Muscle of leg (tissue), 11 donors: ENCODE results near the gene CHST11. TPM values are rescaled to one million over a fixed set of nuclear protein-coding genes. Genes with fewer than 3 reads are reported as not detected.

Experiments
- DNase-seq: peaks from one replicate; pipeline ENCODE4 v3.0.0; 2013
- H3K27ac ChIP-seq: one replicate; pipeline ENCODE4 v1.5.1; 2013; ENCODE audit warnings: mild to moderate bottlenecking, low read length, control low read depth
- H3K27me3 ChIP-seq: one replicate; pipeline ENCODE4 v1.6.1; 2013; ENCODE audit warnings: low read length; ENCODE audit not compliant: control insufficient read depth, insufficient read depth
- H3K36me3 ChIP-seq: one replicate; pipeline ENCODE4 v1.6.1; 2013; ENCODE audit warnings: low read length; ENCODE audit not compliant: control insufficient read depth, insufficient read depth
- H3K4me1 ChIP-seq: one replicate; pipeline ENCODE4 v1.6.1; 2013; ENCODE audit warnings: low read length; ENCODE audit not compliant: control insufficient read depth, insufficient read depth
- H3K4me3 ChIP-seq: one replicate; pipeline ENCODE4 v1.5.1; 2013; ENCODE audit warnings: low read length, control low read depth
- H3K9me3 ChIP-seq: replicated peaks from 2 replicates; pipeline ENCODE4 v1.6.1; 2013; ENCODE audit warnings: low read depth, low read length; ENCODE audit not compliant: control insufficient read depth
- WGBS: methylation state at CpG from one replicate; pipeline ENCODE4 v1.1.5; 2013; ENCODE audit warnings: missing lambda C conversion rate; ENCODE audit not compliant: insufficient coverage; 5-methylcytosine and 5-hydroxymethylcytosine counted together
- polyA plus RNA-seq, 8 donors: library from polyadenylated mRNA; unstranded; fragments of 120-200 nt; gene quantifications; one replicate each; pipeline versions ENCODE4 v1.2.1 to v1.2.3, GENCODE V29; 2013; ENCODE audit warnings: inconsistent platforms in 1 of 8, low replicate concordance in 1 of 8; ENCODE audit not compliant: insufficient read length in 8 of 8, insufficient read depth in 1 of 8
- total RNA-seq: library from RNA; stranded (reverse); fragments of 120-200 nt; gene quantifications from one replicate; pipeline ENCODE4 v1.2.4, GENCODE V29; 2013

The CHST11 gene
- total and polyA plus RNA-seq, 9 donors = 1.1 to 3.9 (median 2.3) TPM

DNA sequence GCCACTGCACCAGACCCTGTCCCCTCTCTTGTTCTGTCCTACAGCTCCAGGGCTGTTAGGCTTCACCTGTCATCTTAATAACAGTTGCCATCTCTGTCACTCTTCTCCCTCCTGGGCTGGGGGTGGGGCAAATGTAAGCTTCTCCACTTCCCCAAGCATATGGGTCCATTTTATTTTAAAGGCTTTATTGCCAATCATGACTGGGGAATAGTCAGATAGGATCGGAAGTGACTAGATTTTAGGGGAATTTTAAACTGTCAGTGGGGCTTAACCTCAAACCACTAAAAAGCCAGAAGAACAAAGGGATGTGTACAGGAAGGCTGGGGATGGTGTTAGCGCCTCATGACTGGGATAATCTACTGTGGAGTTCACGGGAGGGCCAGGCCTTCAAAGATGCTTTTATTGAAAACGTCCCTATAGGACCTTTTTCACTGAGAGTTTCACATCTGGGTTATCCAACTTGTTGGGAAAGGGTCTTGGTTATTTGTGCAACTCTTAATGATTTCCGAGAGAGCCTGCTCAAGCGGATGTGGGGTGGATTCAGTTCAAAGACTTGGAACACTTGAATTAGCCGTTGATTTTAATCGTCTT is 41.6 kb downstream of the CHST11 start:
- Histone ChIP-seq H3K9me3 (no peaks in the 10 kb centered on the region), H3K4me3 (no peak overlapping the region), H3K27me3 (no peaks in the 10 kb centered on the region), H3K27ac (no peak overlapping the region), H3K4me1 (peaks cover 6% of the 10 kb centered on the region), H3K36me3 (no peaks in the 10 kb centered on the region)
- DNase-seq = no peak
- WGBS = 72% methylated on average over 5 of the region's 8 CpGs

GRCh38 chr12:104499668-104500332 is 43.1 kb downstream of the CHST11 start:
- WGBS = no CpG with 5 or more reads among the region's 4 CpGs
- H3K4me1 ChIP-seq = peaks cover 2% of the 10 kb centered on the region
- H3K27me3 ChIP-seq = no peaks in the 10 kb centered on the region
- no peak for DNase-seq
- H3K4me3 ChIP-seq = no peak overlapping the region
- H3K9me3 ChIP-seq = no peaks in the 10 kb centered on the region
- H3K36me3 ChIP-seq = no peaks in the 10 kb centered on the region
- no peak overlapping the region for H3K27ac ChIP-seq

- H3K27me3 ChIP-seq = no peaks in the 10 kb centered on the region
- WGBS = no CpG with 5 or more reads among the region's 1 CpG
- no peaks in the 10 kb centered on the region for H3K9me3 ChIP-seq
- no peak for DNase-seq
- no peak overlapping the region for H3K27ac ChIP-seq
- H3K4me1 ChIP-seq = peaks cover 2% of the 10 kb centered on the region
- no peak overlapping the region for H3K4me3 ChIP-seq
- no peaks in the 10 kb centered on the region for H3K36me3 ChIP-seq
Observed at GRCh38 chr12:104501115-104501514, 44.4 kb downstream of the CHST11 start.

DNA sequence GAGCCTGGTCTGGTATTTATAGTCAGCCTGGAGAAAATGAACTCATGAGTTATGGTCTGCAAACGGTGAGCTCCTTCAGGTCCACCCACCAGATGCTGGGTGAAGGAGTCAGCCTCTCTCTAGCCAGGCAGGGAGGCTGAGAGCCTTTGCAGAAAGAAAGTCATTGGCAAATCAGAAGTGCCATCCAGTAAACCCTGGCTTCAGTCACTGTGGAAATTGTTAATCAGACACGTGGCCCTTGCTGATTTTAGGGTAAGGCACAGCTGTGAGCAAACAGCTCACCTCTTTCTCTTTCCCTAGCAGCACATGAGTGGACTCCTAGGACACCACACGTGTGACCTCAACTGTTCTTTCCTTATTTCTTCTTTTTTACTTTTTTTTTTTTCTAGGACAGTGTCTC is 44.9 kb downstream of the CHST11 start:
- DNase-seq = no peak
- Histone ChIP-seq H3K4me3 (no peak overlapping the region), H3K27me3 (peaks cover under 1% of the 10 kb centered on the region), H3K9me3 (no peaks in the 10 kb centered on the region), H3K4me1 (peaks cover 7% of the 10 kb centered on the region), H3K27ac (no peak overlapping the region), H3K36me3 (no peaks in the 10 kb centered on the region)
- WGBS = 74% methylated on average over 3 of the region's 3 CpGs

- DNase-seq = no peak
- Histone ChIP-seq H3K9me3 (no peaks in the 10 kb centered on the region), H3K4me1 (peaks cover 10% of the 10 kb centered on the region), H3K4me3 (no peak overlapping the region), H3K27me3 (peaks cover 4% of the 10 kb centered on the region), H3K36me3 (no peaks in the 10 kb centered on the region), H3K27ac (no peak overlapping the region)
- 40% methylated on average over 1 of the region's 5 CpGs for WGBS
Observed at GRCh38 chr12:104502217-104502616, 45.5 kb downstream of the CHST11 start.

DNA sequence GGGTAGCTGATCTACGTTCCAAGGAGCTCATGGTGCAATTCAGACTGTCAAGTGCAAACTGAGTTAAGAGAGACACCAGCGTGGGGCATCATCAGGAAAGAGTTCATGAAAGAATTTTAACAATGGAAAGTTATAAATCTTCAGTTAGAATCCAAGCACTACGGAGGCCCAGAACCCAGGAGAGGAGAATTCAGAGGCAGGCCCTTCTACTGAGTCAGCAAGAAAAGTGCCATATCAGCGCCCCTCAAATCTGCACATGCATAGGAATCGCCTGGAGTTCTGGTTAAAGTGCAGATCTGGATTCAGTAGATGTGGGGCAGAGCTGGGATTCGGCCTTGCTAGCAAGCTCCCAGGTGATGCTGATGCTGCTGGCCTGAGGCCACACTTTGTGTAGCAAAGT is 45.9 kb downstream of the CHST11 start:
- Histone ChIP-seq H3K4me3 (no peak overlapping the region), H3K27me3 (peaks cover 4% of the 10 kb centered on the region), H3K4me1 (peaks cover 11% of the 10 kb centered on the region), H3K27ac (no peak overlapping the region), H3K9me3 (no peaks in the 10 kb centered on the region), H3K36me3 (no peaks in the 10 kb centered on the region)
- 68% methylated on average over 5 of the region's 6 CpGs for WGBS
- no peak for DNase-seq

DNA sequence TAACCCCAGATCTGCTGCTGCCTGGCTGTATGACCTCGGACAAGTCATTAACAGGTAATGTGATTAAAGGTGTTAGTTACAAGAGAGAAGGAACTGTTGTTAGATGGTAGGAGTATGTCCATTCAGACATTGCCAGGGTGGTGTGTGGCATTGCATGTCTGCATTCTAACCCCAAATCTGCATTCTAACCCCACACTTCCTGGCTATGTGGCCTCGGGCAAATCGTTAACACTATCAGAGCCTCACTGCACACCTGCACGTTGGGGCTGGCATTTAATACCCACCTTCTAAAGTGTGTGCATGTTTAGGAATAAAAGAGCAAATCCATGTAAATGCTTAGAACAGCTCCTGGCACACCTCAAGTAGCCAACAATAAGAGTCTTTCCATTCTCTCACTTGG is 46.4 kb downstream of the CHST11 start:
- H3K27ac ChIP-seq = no peak overlapping the region
- no CpG with 5 or more reads among the region's 4 CpGs for WGBS
- H3K27me3 ChIP-seq = peaks cover 4% of the 10 kb centered on the region
- no peak overlapping the region for H3K4me3 ChIP-seq
- no peaks in the 10 kb centered on the region for H3K36me3 ChIP-seq
- H3K9me3 ChIP-seq = no peaks in the 10 kb centered on the region
- H3K4me1 ChIP-seq = peaks cover 11% of the 10 kb centered on the region
- DNase-seq = no peak

DNA sequence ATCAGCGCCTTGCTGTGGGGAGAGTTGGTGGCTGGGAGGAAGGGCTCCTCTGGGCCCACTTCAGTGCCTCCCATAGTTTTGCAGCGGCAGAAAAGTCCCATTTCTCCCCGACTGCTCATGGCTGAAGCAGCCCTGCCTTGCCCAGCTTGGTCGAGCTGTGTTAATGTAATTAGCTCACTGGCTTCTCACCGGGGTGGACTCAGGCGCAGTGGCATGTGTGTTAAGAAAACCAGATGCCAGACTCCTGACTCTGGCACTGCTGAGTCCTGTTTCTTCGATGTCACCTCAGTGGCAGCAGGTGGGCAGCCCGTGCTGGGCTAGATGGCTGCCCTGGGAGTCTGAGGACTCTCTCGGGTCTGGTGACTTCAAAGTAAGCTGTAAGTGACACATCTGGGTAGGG is 47.4 kb downstream of the CHST11 start:
- H3K36me3 ChIP-seq = no peaks in the 10 kb centered on the region
- H3K9me3 ChIP-seq = no peaks in the 10 kb centered on the region
- H3K4me1 ChIP-seq = peaks cover 11% of the 10 kb centered on the region
- H3K4me3 ChIP-seq = no peak overlapping the region
- DNase-seq = no peak
- 54% methylated on average over 8 of the region's 9 CpGs for WGBS
- H3K27me3 ChIP-seq = peaks cover 4% of the 10 kb centered on the region
- H3K27ac ChIP-seq = no peak overlapping the region

GRCh38 chr12:104505095-104505818 is 48.5 kb downstream of the CHST11 start:
- Histone ChIP-seq H3K9me3 (no peaks in the 10 kb centered on the region), H3K27me3 (peaks cover 4% of the 10 kb centered on the region), H3K4me1 (peaks cover 11% of the 10 kb centered on the region), H3K4me3 (no peak overlapping the region), H3K27ac (no peak overlapping the region), H3K36me3 (no peaks in the 10 kb centered on the region)
- no peak for DNase-seq
- WGBS = no CpG with 5 or more reads among the region's 7 CpGs

DNA sequence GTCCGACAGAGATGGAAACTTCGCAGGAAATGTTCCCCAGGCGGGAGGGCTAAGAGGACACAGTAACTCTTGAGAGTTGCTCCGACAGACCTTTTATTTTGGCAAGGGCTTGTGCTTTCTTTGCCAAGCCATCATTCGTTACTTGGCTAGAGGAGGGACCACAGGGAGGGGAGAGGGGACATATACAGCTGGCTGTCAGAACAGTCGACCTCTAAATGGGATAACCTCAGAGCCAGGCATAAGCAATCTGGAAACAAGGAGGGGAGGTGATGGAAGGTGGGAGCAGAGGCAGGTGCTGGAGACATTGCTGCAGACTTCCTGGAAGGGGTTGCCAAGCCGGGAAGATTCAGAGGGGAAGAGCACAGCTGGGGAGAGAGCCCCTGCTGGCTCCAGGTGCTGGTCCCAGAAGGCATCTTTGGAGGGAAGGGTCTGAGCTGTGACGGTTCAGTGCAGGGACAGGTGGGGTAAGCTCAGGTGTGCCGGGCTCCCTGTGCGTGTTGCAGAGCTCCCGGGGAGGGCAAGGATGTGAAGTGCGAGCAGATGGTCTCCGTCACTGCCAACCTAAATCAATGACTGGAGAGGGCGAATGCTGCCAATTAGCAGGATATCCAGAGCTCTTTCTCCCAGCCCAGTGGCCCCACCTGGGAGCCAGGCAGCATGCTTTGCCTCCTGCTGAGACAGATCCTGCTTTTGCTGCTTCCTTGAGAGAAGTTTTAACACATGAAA is 50.1 kb downstream of the CHST11 start:
- no peaks in the 10 kb centered on the region for H3K9me3 ChIP-seq
- no peaks in the 10 kb centered on the region for H3K36me3 ChIP-seq
- DNase-seq = peak; percentile 52
- peaks cover 4% of the 10 kb centered on the region for H3K27me3 ChIP-seq
- WGBS = 23% methylated on average over 14 of the region's 14 CpGs
- H3K4me3 ChIP-seq = no peak overlapping the region
- H3K27ac ChIP-seq = no peak overlapping the region
- H3K4me1 ChIP-seq = peaks cover 13% of the 10 kb centered on the region
